ENCODE data around the gene CFAP300.

GRCh38 chr11:102017026-102017425, 30.2 kb upstream of the CFAP300 start:
- no peak for TF ChIP-seq CTCF (IDR thresholded peaks at IDR 0.05)
- TF ChIP-seq ZFX (IDR thresholded peaks at IDR 0.05; ENCODE audit: borderline replicate concordance), result no peak
